Bronchial epithelial cell (primary cell): ENCODE measurements around the gene CHFR. TPM values are rescaled to one million over a fixed set of nuclear protein-coding genes. Genes with fewer than 3 reads are reported as not detected.
"Not testable (repeated sequence)": the region's sequence is repeated elsewhere in the genome, so short reads cannot be mapped to it uniquely, and the experiment has no call there.

Experiments
- DNase-seq: peaks from one replicate; pipeline ENCODE4 v3.0.0-alpha.2; 2010; ENCODE audit warnings: low read depth
- FAIRE-seq: peaks from 2 replicates; lab custom pipeline; 2011; peaks lifted over from hg19 to GRCh38; lab: Jason Lieb, UNC
- H3K27me3 ChIP-seq: 2 replicates; pipeline ENCODE4 v1.5.1; 2011; ENCODE audit warnings: low read length; ENCODE audit not compliant: control insufficient read depth, insufficient read depth
- H3K36me3 ChIP-seq: 2 replicates; pipeline ENCODE4 v1.5.1; 2011; ENCODE audit warnings: low read length; ENCODE audit not compliant: control insufficient read depth, insufficient read depth
- H3K4me3 ChIP-seq: 2 replicates; pipeline ENCODE4 v1.5.1; 2011; ENCODE audit warnings: mild to moderate bottlenecking, low read depth, low read length, control low read depth
- CTCF ChIP-seq: IDR thresholded peaks from 2 replicates; pipeline ENCODE4 v1.5.1; 2011; ENCODE audit warnings: mild to moderate bottlenecking, moderate library complexity, low read length, control low read depth, inconsistent platforms; ENCODE audit not compliant: insufficient read depth, severe bottlenecking
- total RNA-seq: library from RNA; depleted of rRNA; stranded (reverse); fragments of >200 nt; gene quantifications from 2 replicates; pipeline ENCODE4 v1.2.1, GENCODE V29; 2014

The CHFR gene
- total RNA-seq, 1 donor from 2014 or later, result 33.4 TPM

- DNase-seq (peak; percentile 5), FAIRE-seq (no peak)
- Histone ChIP-seq H3K27me3 (no peaks in the 10 kb centered on the region), H3K4me3 (peak overlapping the region; percentile 48), H3K36me3 (peaks cover 11% of the 10 kb centered on the region)
- TF ChIP-seq CTCF, result no peak
These were observed 602 bp downstream of the CHFR start for GRCh38 chr12:132886529-132887477.

- Histone ChIP-seq H3K4me3 (no peak overlapping the region), H3K27me3 (no peaks in the 10 kb centered on the region), H3K36me3 (peaks cover 13% of the 10 kb centered on the region)
- FAIRE-seq (no peak), DNase-seq (no peak)
- TF ChIP-seq CTCF, result no peak
These were observed 5.6 kb downstream of the CHFR start for GRCh38 chr12:132881818-132882217.

GRCh38 chr12:132874620-132875019 lies 12.8 kb downstream of the CHFR start:
- not testable (repeated sequence) for DNase-seq, FAIRE-seq, H3K4me3 ChIP-seq, H3K27me3 ChIP-seq
- H3K36me3 ChIP-seq, result peaks cover 19% of the 10 kb centered on the region

GRCh38 chr12:132874175-132874574 lies 13.2 kb downstream of the CHFR start:
- H3K27me3 ChIP-seq, result no peaks in the 10 kb centered on the region
- peaks cover 23% of the 10 kb centered on the region for H3K36me3 ChIP-seq
- DNase-seq, result no peak
- FAIRE-seq, result no peak
- no peak for TF ChIP-seq CTCF
- H3K4me3 ChIP-seq, result no peak overlapping the region

- DNase-seq, result no peak
- peak; percentile 40 for FAIRE-seq
- Histone ChIP-seq H3K4me3 (no peak overlapping the region), H3K36me3 (peaks cover 24% of the 10 kb centered on the region), H3K27me3 (no peaks in the 10 kb centered on the region)
- no peak for TF ChIP-seq CTCF
These were observed 13.7 kb downstream of the CHFR start for GRCh38 chr12:132873724-132874123.

- no peak for FAIRE-seq
- no peak for TF ChIP-seq CTCF
- H3K36me3 ChIP-seq, result peaks cover 23% of the 10 kb centered on the region
- no peak for DNase-seq
- no peaks in the 10 kb centered on the region for H3K27me3 ChIP-seq
- H3K4me3 ChIP-seq, result no peak overlapping the region
These were observed 14.4 kb downstream of the CHFR start for GRCh38 chr12:132872975-132873421.
